Activated gamma-delta T cell (primary cell): ENCODE results near the gene TASL.
"Not testable (repeated sequence)": the region's sequence is repeated elsewhere in the genome, so short reads cannot be mapped to it uniquely, and the experiment has no call there.

Experiments used
- DNase-seq: peaks from one replicate; lab custom pipeline; 2025; lab: John Stamatoyannopoulos, UW
- total RNA-seq, 2 donors: gene quantifications; one replicate each; lab custom pipeline; 2026; lab: John Stamatoyannopoulos, UW

Gene TASL, protein sequence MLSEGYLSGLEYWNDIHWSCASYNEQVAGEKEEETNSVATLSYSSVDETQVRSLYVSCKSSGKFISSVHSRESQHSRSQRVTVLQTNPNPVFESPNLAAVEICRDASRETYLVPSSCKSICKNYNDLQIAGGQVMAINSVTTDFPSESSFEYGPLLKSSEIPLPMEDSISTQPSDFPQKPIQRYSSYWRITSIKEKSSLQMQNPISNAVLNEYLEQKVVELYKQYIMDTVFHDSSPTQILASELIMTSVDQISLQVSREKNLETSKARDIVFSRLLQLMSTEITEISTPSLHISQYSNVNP
- 3.3 to 5.4 reads per million in 2 donors for total RNA-seq

DNA sequence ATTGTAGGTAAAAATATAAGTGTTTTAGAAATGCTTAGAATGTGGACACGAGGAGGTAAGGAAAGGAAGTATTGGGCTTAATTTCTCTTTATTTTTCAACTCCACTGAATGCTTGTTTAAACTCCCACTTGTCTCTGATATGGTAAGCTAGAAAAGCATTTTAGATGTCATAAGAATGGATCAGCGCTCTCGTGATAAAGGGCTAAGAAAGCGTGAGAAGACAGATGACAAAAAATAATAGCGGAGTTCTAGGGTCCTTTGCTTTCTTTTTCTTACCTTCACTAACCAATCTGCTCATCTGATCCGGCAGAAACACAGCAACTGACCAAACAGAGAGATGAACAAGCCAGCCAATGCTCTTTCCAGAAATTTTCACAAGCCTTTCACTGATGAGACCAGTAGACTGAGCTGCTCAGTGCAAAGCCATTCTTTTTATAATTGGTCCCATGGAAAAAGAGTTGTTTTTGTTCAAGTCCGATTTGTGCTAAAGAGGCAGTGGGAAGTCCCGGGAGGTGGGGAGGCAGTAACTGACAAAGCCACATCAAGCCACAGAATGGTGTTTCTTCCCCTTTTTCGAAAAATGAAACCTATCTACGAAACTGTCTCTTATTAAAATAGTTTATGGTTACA is at the start of gene TASL:
Gene TASL (minus strand): TSS at position 405 of the 630 bp plus-strand sequence. CDS start 17,411 bp downstream, outside the sequence.
- DNase-seq, result no peak

DNA sequence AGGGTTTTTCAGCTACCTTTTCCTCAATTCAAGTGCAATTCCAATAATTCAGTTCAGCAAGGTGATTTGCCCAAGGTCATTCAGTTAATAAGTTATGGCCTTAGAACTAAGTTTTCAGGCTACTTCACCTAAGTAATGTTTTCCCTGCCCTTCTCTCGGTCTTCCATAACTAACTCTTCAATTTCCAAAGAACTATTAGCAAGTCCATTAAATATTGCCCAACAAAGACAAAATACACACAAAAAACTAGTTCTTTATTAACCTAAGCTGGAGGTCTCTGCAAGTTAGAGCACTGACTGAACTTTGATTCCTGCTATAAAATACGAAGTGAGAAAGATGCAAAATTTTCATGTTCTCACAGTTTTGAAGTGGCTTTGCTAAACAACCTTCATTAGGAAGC is 48.8 kb upstream of the TASL start:
- no peak for DNase-seq

DNA sequence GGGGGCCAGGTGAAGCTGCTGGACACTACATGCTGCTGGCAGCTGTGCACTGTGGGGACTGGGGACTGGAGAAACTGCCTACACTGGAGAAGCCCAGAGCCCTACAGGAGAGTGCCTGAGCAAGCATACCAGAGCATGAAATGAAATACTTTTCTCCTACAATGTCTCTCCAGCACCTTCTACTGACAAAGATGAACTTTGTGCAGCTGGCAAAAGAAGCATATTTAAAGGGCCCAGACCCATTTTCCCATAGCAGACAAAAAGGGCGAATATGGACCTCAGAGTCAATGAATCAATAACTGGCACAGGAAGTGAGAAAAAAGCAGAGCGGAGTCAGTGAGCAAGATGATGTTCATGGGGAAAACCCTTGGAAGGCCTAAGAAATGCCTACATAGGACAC is 44.8 kb upstream of the TASL start:
- DNase-seq, result no peak

DNA sequence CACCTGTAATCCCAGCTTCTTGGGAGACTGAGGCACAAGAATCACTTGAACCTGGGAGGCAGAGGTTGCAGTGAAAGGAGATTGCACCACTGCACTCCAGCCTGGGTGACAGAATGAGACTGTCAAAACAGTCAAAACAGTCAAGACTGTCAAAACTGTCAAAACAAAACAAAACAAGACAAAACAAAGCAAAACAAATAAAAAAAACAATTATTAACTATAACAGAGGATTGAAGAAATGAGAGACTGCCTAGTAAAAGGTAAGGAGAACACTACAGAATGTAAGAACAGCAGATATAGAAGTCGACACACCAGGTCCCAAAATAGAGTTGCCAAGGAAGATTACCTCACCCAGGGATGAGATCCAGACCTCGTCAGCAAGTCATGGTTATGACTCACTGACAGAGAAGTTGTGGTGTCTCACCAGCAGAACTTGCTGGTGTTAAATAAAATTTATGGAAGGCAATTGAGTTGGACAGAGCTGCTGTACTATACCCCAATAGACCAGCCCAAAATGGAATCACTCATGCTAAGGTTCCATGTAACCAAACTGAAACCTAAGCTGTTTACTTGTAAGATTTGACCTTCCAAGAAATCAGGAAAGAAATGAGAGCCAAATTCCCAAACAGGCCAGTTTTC is 43.5 kb upstream of the TASL start:
- no peak for DNase-seq

DNA sequence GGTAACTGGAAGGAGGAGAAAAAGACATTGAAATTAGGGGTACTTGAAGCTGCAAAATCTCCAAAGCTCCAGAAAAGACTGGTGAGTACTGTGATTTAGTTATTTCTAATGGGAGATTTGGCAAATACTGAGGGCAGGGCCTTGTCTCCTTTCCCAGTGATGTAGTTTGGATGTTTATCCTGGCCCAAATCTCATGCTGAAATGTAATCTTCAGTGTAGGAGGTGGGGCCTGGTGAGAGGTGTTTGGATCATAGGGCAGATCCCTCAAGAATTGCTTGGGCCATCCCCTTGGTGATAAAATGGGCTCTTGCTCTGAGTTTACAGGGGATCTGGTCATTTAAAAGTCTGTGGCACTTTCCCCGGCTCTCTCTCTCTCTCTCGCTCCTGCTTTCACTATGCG is 42.6 kb upstream of the TASL start:
- no peak for DNase-seq

DNA sequence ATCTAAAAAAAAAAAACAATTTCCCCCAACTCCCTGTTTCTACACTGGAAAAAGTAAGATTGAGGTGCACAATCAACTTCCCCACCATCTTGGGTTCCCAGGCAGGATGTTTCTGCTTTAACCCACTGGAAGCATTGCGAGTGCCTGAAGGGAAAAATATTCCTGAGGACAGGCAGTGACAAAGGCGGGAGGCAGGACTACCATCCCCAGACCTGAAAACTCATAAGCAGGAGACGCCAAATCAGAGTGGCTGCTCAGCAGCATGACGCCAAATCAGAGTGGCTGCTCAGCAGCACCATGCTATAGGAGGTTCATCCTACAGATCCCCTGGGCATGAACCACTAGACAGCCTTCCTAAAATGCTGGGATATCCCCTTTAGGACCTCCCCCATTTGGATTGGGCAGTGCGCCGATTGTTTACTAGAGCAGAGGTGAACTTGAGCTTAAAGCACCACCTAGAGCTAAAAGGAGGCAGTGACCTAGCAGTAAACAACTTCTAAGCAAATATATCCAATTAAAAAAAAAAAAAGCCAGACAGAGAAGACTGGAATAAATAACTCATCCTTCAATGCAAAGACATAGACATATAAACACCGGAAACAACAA is 40.7 kb upstream of the TASL start:
- no peak for DNase-seq

DNA sequence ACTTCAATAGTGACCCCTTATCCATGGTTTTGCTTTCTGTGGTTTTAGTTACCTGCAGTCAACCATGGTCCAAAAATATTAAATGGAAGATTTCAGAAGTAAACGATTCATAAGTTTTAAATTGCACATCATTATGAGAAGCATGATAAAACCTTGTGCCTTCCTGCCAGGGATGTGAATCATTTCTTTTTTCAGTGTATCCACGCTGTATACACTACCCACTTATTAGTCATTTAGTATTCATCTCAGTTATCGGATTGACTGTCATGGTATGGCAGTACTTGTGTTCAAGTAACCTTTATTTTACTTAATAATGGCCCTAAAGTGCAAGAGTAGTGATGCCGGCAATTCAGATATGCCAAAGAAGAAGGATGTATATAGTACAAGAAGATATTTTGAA is 37.7 kb upstream of the TASL start:
- no peak for DNase-seq

DNA sequence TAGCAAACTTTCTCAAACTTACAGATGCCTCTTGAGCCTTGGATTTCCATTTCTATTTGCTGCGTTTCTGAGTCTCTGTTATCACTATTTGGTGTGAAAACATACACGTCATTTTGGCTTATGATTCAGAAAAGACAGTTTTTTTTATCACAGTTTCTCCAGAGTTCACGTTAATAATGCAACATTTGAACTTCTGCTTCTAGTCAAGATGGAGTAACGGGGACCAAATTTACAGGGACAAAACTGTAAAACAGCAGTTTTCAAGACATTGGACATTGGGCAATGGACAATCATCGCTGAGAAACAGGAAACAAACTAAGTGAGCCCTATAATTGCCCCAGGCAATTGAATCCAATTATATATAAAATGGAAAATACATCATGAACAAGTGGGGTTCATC is 36.2 kb upstream of the TASL start:
- DNase-seq, result no peak

DNA sequence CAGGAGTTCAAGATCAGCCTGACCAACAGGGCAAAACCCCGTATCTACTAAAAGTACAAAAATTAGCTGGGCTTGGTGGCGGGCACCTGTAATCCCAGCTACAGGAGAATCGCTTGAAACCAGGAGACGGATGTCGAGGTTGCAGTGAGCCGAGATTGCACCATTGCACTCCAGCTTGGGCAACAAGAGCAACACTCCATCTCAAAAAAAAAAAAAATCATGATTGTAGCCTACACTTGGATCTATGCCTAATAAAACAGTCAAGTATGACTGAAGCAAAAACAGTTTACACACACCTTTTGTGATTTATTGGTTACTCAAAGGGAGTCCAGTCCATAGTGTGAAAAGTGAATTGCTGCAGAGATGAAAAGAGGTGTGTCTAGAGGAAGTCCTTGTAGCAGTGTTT is 34.7 kb upstream of the TASL start:
- no peak for DNase-seq

DNA sequence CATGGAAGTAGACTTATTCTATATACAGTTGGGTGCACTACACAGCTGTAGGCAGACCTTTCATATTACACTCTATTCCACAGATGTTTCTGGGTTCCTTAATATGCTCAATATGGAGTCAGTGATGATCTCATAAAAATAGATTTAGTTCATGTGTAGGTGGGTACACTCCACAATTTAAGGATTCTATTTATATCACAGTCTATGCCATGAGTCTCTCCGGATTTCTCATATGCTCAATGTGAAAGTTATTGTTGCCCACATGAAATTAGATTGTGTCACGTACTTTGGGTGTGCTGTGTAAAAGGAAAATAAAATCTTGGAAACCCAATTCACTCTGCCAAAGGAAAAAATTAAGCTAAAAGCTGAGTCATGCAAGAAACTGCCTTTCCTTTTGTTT is 32.5 kb upstream of the TASL start:
- no peak for DNase-seq

DNA sequence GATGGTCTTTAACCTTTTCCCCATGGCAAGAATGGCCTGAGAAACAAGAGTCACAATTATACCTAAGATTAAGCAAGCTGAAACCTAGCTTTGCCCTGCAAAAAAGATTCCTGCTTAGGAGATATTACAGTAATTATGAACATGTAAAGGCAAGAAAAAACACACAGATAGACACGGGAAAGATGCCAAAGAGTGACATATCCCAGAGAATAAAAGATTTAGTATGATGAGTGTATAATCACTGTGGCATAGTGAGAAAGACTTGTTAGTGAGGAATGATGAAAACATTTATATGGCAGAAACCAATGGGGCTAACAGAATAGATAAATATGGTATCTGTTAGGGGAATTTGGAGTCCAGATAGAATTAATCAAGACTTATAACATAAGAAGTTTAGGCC is 29.6 kb upstream of the TASL start:
- DNase-seq, result no peak

DNA sequence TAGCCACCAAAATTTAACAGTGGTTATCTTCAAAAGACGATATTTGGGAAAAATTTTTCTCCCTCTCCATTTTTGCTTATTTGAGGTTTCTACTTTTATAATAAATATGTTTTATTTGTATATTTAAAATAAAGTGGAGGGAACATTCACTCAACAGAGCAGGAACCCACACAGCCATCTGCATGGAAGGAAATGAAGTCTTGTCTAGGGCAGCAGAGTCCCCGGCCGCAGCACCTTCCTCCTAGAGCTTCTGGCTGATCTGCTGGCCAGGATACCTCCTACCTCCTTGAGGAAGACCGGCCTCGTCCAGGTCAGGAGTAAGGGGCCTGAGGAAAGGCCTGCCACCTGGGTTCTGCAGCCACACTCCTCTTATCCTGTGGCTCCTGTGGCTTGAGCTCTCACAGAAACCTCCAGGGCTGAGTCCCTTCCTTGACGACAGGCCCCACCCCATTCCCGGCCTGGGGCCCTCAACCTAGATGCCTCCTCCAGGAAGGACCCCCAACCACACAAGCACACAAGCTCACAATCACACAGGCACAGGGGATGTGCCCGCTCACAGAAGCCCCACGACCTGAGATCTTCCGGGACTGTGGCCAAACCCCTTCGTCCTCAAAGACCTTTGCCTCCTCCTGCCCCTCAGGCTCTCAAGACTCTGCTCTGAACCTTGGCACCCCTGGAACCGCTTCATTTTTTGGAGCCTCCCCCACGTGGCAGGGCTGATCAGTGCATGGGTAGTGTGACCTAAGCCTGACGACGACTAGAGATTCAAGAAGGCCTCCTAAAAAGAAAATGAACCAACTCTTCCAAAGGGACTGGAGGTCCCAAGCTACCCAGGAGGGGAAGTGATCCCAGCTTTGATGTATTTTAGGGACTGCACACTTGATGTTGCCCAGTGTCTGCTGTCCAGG is 23.0 kb upstream of the TASL start:
- not testable (repeated sequence) for DNase-seq

DNA sequence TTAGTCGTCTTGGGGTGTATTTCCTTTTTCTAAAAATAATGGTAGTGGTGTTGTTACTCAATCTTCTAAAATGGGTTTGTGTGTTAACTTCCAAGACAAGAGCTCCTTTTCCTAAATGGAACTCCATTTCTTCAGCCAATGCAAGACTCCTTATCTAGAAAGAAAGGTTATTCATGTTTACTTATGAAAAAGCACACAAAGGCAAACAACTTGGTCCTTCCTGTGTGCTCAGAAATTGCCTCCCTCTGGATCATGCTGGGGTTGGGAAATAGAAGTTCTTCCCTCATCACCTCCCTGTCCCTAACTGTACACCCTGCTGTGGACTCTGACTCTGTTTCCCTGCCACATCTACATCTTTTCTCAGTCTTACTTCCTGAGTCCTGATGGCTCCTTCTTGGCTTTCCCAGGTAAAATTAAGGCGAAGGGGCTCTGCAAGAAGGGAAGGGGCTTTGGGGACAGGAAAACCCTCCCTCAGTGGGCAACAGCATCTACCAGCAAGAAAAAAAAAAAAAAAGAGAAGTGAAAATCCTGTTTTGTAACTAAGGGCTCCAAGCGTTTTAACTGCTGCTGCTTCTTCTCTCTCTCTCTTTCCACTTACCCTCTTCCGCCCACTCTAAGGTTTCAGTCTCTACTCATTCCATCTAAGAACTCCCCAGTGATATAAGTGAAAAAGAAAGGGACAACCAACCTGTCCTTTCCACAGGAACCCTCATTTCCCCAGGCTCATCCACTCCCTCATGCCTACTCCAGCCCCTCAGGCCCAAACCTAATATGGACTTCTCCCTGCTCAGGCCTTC is 19.8 kb upstream of the TASL start:
- DNase-seq, result no peak

DNA sequence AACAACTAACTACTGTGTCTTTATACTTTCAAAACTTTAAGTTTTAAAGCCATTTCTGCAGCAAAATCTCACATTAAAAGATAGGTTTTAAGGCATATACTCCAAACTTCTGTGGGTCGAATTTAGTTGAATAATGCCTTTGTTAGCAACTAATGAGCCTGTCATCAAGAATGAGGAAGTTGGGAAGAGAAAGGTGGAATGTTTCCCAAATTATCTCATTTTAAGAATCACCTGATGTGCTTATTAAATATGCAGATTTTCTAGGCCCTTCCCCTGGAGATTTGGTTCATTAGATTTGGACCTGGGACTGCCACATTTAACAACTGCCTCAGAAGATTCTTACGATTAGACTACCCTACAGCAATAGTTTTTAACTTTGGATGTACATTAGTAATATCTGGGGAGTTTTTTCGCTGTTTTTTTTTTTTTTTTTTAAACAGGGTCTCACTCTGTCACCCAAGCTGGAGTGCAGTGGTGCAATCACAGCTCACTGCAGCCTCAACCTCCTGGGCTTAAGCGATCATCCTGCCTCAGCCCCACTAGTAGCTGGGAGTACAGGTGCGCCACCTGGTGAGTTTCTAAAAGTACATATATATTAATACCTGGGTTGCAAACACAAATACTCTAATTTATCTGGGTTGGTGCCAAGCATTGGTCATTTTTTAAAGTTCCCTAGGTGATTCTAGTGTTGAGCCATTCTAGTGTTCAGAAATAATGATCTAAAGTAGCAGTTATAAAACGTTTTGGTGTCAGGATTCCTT is 16.1 kb upstream of the TASL start:
- DNase-seq, result no peak

DNA sequence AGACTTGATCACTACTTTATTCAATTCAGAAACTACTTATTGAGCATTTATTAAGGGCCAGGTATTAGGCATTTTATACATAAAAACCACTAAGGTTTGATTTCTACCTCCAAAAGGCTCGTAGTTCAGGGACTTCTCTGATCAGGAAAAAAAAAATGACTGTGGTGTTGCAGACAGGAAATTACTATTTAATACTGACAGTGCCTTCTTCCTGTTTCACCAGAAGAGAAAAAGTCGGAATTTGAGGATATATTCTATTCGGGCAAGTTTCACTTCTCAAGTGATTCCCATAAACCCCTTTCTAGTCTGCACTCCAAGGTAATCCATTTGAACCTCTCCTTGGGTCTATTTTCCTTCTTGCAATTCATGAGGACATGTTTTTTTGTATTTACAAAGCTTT is 15.3 kb upstream of the TASL start:
- no peak for DNase-seq

DNA sequence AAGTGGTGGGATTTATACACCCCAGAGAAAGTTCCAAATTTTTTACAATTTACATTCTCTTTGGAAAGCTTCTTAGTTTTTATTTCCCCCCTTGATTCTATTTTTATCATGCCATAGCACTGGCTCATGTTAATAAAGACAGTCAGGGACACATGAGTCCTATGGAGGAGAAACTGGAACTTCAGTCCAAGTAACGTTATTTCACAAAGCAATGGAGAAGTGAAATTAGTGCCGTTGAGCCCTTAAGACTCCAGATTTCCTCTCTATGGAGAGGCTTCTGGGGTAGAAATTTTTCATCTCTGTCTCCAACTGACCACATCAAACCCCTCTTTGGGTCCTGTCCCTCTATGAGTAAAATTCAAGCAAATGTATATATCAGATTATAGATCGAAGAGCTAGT is 12.8 kb upstream of the TASL start:
- DNase-seq, result no peak

DNA sequence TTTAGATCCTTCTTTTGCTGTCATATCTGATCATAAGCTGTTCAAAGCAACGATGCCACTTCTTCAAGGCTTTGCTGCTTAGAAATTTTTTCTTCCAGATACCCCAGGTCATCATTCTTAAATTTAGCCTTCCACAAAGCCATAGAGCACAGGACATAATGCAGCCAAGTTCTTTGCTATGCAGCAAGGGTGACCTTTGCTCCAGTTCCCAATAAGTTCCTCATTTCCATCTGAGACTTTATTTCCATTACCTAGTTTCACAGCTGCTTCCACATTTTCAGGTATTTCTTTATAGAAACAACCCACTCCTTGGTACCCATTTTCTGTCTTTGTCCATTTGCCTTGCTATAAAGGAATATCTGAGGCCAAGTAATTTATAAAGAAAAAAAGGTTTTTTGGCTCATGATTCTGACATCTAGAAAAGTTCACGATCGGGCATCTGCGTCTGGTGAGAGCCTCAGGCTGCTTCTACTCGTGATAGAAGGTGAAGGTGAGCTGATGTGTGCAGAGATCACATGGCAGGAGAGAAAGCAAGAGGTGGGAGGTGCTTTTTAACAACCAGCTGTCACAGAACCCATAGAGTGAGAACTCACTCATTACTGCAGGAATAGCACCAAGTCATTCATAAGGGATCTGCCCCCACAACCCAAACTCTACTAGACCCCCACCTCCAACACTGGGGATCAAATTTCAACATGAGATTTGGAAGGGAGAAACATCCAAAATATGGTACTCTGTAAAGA is 11.8 kb upstream of the TASL start:
- no peak for DNase-seq

DNA sequence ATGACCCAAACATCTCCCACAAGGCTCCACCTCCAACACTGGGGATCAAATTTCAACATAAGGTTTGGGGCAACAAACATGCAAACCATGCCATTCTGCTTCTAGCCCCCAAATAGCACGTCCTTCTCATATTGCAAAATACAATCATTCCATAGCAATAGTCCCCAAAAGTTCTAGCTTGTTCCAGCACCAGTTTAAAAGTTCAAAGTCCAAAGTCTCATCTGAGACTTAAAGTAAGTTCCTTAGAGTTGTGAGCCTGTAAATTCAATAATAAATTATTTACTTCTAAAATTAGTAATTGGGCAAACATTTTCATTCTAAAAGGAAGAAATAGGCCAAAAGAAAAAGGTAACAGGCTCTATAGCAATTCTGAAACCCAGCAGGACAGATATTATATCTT is 8.9 kb upstream of the TASL start:
- DNase-seq, result no peak

DNA sequence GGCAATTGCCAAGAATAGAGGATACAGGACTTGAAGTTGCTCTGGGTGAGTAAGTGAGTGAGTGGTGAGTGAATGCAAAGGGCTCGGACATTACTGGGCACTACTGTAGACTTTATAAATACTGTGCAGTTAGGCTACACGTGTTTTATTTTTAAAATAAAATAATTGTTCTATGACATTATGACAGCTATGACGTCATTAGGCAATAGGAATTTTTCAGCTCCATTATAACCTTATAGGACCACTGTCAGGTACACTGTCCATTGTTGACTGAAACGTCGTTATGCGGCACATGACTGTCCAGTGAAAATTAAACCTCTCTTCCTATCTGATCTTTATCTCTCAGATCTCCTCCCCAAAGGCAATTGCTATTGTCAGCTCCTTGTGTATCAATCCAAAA is 5.1 kb upstream of the TASL start:
- no peak for DNase-seq

DNA sequence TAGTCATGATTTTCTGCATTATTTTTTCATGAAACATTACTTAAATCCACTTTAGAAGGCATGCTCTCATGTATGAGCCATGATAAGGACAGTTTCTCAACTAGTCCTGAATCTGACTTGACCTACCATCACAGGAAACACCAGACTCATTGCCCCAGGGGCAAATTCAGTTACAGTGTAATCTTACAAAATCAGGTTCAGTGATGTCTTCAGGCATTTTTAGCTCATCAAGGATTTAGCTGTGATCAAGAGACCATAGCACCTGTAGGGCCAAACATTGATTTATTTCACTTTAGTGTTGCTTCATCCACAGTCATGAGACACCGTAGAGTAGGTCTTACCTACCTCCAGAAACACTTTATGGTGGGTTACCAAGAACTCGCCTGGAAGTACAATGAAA is 3.1 kb upstream of the TASL start:
- DNase-seq, result no peak
